Heart left ventricle (tissue), 16 donors: ENCODE results near the gene ASAP3. TPM values are rescaled to one million over a fixed set of nuclear protein-coding genes. Genes with fewer than 3 reads are reported as not detected.

Experiments used
- ATAC-seq, 4 donors: fragments of 200-7000 bp; cut with Tn5 transposase; one replicate each; pipeline ENCODE4 v1.9.1; 2020 to 2022; ENCODE audit warnings: moderate library complexity in 4 of 4, mild to moderate bottlenecking in 3 of 4, moderate number of reproducible peaks in 1 of 4
- DNase-seq, 5 donors: peaks; one replicate each; pipeline ENCODE4 v3.0.0-alpha.2; 2020
- H3K27ac ChIP-seq, 12 donors: fragments of 200-600 bp; sonication (generic) in 4 of 12; one replicate each; pipeline versions ENCODE4 v1.5.0 to v1.8.0; 2016 to 2022; ENCODE audit warnings: mild to moderate bottlenecking in 2 of 12
- H3K27me3 ChIP-seq, 9 donors: fragments of 200-600 bp; sonication (generic) in 2 of 9; one replicate each; pipeline versions ENCODE4 v1.5.1 to v1.8.0; 2016 to 2022; ENCODE audit warnings: mild to moderate bottlenecking in 3 of 9
- H3K36me3 ChIP-seq, 9 donors: fragments of 200-600 bp; sonication (generic) in 2 of 9; one replicate each; pipeline versions ENCODE4 v1.5.0 to v1.8.0; 2018 to 2022; ENCODE audit warnings: mild to moderate bottlenecking in 2 of 9
- H3K4me1 ChIP-seq, 12 donors: fragments of 200-600 bp; sonication (generic) in 4 of 12; one replicate each; pipeline versions ENCODE4 v1.5.0 to v1.8.0; 2016 to 2022; ENCODE audit warnings: mild to moderate bottlenecking in 3 of 12
- H3K4me3 ChIP-seq, 12 donors: fragments of 200-600 bp; sonication (generic) in 4 of 12; one replicate each; pipeline versions ENCODE4 v1.5.0 to v1.8.0; 2017 to 2022; ENCODE audit warnings: mild to moderate bottlenecking in 9 of 12, moderate library complexity in 4 of 12
- H3K9me3 ChIP-seq, 12 donors: fragments of 200-600 bp; sonication (generic) in 4 of 12; one replicate each; pipeline versions ENCODE4 v1.5.0 to v1.8.0; 2016 to 2022; ENCODE audit warnings: mild to moderate bottlenecking in 1 of 12
- CTCF ChIP-seq, 12 donors: fragments of 200-600 bp; sonication (generic) in 4 of 12; IDR thresholded peaks; one replicate each; pipeline versions ENCODE4 v1.5.0 to v1.8.0; 2018 to 2022; ENCODE audit warnings: antibody characterized with exemption in 12 of 12, mild to moderate bottlenecking in 5 of 12
- POLR2A ChIP-seq, 2 donors: fragments of 450-650 bp; IDR thresholded peaks; one replicate each; pipeline ENCODE4 v1.6.1; 2017; ENCODE audit warnings: antibody characterized with exemption in 2 of 2, mild to moderate bottlenecking in 2 of 2, moderate library complexity in 2 of 2
- WGBS, 4 donors: extraction: QIAGEN DNeasy Blood & Tissue Kit in 2 of 4; methylation state at CpG; one replicate each; pipeline versions ENCODE4 v1.1.5 to v1.1.7; 2013 to 2018; 5-methylcytosine and 5-hydroxymethylcytosine counted together
- intact Hi-C, 10 donors: fragments of 100-400 bp; cut with DNase I; formaldehyde crosslinking; loops; one replicate each; pipeline versions ENCODE4 v1.11.1 to v1.14.2; 2022
- polyA plus RNA-seq, 2 donors: library from polyadenylated mRNA; stranded (reverse); fragments of 200-250 nt; gene quantifications; one replicate each; pipeline ENCODE4 v1.2.3, GENCODE V29; 2013
- total RNA-seq, 9 donors: library from RNA; depleted of rRNA in 2 of 9; stranded (reverse); fragments of >200 nt in 2 of 9; fragmentation: NEBNext Ultra II Directional in 3 of 9; extraction: Animal tissue kit (Norgen Biotek cat#: 25700) in 3 of 9; gene quantifications; one replicate each; pipeline versions ENCODE4 v1.1.0 to v1.2.4, GENCODE V29; 2016 to 2023
- donor health status: ischemic (EF 13 %, LVEDD 7.1; RV severe dilation, severe dysfunction).
- donor health status: healthy with polysubstance abuse.
- donor health status: DM: no; HTN: yes; CAD: no.
- donor health status: DM: no; HTN: no; CAD: no.
- donor health status: ischemic (EF 25% LVEDD 6.9; RV normal size, moderate dysfunction).
- donor health status: ischemic (EF 25% LVEDD 5.7; RV mildly dilated, moderate dysfunction).
- donor health status: healthy.
- donor health status: DM: yes; HTN: yes; CAD: no.
- donor health status: ischemic (EF 35%, LVEDD 5.7; RV mildly dilated, moderate dysfunction).
- donor health status: nonischemic (EF 11% LVEDD 7.7; RV severe dilation, severe dysfunction).
- donor health status: DM: yes; HTN: yes; CAD: no.
- donor health status: PGD.
- donor health status: ischemic (EF 29% LVEDD 5.4; RV normal size, mild dysfunction).
- donor health status: nonischemic (EF 23%, LVEDD 6.1; RV moderate dilation, normal function).

Gene ASAP3
- total and polyA plus RNA-seq, 11 donors, result 22.4 to 86.1 (median 35.8) TPM

GRCh38 chr1:23393706-23394105, 90.3 kb downstream of the ASAP3 start:
- DNase-seq, result peak in 4 of 5 donors; percentile 55 to 86 (median 80)
- WGBS, 4 donors, result 55 to 78% (median 64%) methylated on average over 14 to 15 of the region's 15 CpGs
- H3K27ac ChIP-seq, result peak overlapping the region; percentile 50 to 86 (median 76)
- H3K4me3 ChIP-seq, result no peak overlapping the region
- no peaks in the 10 kb centered on the region for H3K9me3 ChIP-seq
- peak; percentile 34 to 73 (median 68) for ATAC-seq
- H3K4me1 ChIP-seq, result peaks cover 4 to 35% (median 22%) of the 10 kb centered on the region in 12 donors
- H3K27me3 ChIP-seq, result no peaks in the 10 kb centered on the region
- peaks cover 0 to 13% (median 0%) of the 10 kb centered on the region in 9 donors for H3K36me3 ChIP-seq
- intact Hi-C loops, result loop anchor here in 2 of 10 donors (2.0 kb wide), 2 partner anchors 23 to 25 kb away; partner anchors contain the start of gene ZNF436 (in 1 of the 2)
- TF ChIP-seq CTCF (IDR thresholded peaks at IDR 0.05) (no peak), POLR2A (IDR thresholded peaks at IDR 0.05) (no peak)

GRCh38 chr1:23392125-23392855, 91.7 kb downstream of the ASAP3 start:
- Histone ChIP-seq H3K36me3 (peaks cover 0 to 13% (median 0%) of the 10 kb centered on the region in 9 donors), H3K4me3 (no peak overlapping the region), H3K27me3 (no peaks in the 10 kb centered on the region), H3K9me3 (no peaks in the 10 kb centered on the region), H3K4me1 (peaks cover 4 to 31% (median 20%) of the 10 kb centered on the region in 12 donors), H3K27ac (no peak overlapping the region)
- DNase-seq, result no peak
- ATAC-seq, result no peak
- no peak for TF ChIP-seq POLR2A (IDR thresholded peaks at IDR 0.05)
- 75 to 88% (median 82%) methylated on average over 2 of the region's 2 CpGs for WGBS, 4 donors
- intact Hi-C loops, result no loop called here

GRCh38 chr1:23389837-23390321, 94.1 kb downstream of the ASAP3 start:
- TF ChIP-seq CTCF (IDR thresholded peaks at IDR 0.05), result no peak
- no peak for TF ChIP-seq POLR2A (IDR thresholded peaks at IDR 0.05)
- Histone ChIP-seq H3K4me3 (no peak overlapping the region), H3K36me3 (peaks cover 0 to 13% (median 0%) of the 10 kb centered on the region in 9 donors), H3K4me1 (peaks cover 0 to 23% (median 16%) of the 10 kb centered on the region in 12 donors), H3K27ac (no peak overlapping the region), H3K27me3 (no peaks in the 10 kb centered on the region), H3K9me3 (no peaks in the 10 kb centered on the region)
- WGBS, 4 donors, result 74 to 79% (median 78%) methylated on average over 9 of the region's 9 CpGs
- intact Hi-C loops, result no loop called here
- no peak for DNase-seq
- ATAC-seq, result no peak

GRCh38 chr1:23387494-23387893, 96.5 kb downstream of the ASAP3 start:
- no peak overlapping the region for H3K4me3 ChIP-seq
- peaks cover 0 to 13% (median 0%) of the 10 kb centered on the region in 9 donors for H3K36me3 ChIP-seq
- no peak for DNase-seq
- intact Hi-C loops, result no loop called here
- peaks cover 0 to 23% (median 11%) of the 10 kb centered on the region in 12 donors for H3K4me1 ChIP-seq
- no peak overlapping the region for H3K27ac ChIP-seq
- no peaks in the 10 kb centered on the region for H3K9me3 ChIP-seq
- ATAC-seq, result no peak
- no peaks in the 10 kb centered on the region for H3K27me3 ChIP-seq
- 88 to 95% (median 91%) methylated on average over 7 to 8 of the region's 8 CpGs for WGBS, 4 donors
- no peak for TF ChIP-seq POLR2A (IDR thresholded peaks at IDR 0.05)
- TF ChIP-seq CTCF (IDR thresholded peaks at IDR 0.05), result no peak
